ENCODE data around the gene KLF2.
A peak's percentile ranks its signal among the peaks of the same experiment; 100 is the strongest.
"Not testable (repeated sequence)": the region's sequence is repeated elsewhere in the genome, so short reads cannot be mapped to it uniquely, and the experiment has no call there.

Gene KLF2

DNA sequence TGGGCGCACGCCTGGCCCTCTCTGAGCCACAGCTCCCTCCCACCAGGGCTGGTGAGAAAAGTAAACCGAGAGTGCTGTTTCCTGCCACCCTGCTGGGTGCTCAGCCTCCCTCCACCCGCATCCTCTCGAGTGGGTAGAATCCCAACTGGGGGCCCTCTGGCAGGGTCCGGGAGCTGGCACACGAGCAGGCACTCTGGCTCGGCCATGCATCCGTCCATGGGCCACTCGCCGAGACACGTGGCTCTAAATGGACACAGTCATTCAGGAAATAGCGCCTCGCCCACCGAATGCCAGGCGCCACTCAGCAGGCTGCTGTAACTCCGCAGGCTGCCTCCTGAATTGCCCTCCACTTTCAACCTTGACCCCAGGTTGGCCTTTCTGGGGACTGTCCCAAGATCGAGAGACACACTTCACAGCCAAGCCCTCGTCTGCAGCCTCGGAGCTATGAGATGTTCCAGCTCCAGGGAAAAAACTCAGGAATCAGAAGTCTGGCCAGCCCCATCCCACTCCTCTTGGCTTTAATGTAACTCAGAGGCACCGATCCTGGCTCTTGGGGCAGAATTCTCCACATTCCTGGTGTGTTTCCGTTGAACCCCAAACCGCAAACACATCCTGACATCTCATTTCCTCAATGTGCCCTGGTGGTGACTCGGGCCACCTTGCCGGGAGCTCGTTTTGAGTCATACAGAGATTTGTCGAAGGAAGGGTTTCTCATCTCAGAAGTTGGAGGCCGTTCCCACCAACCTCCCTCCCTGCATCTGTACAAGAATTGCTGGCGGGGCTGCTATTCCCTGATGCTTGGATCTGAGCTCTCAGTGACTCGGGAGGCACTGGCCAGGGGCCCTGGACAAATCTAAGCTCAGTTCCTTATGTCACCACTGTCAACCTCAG, 14.1 kb downstream of the KLF2 start:
- DNase-seq, result peak in 1 of 2 experiments; percentile 21

GRCh38 chr19:16339361-16339725, 14.7 kb downstream of the KLF2 start:
- no peak for DNase-seq

- no peak for DNase-seq
These were observed 15.5 kb downstream of the KLF2 start for GRCh38 chr19:16340092-16340491.

- DNase-seq, result no peak
These were observed 16.0 kb downstream of the KLF2 start for GRCh38 chr19:16340654-16341053.

- no peak for DNase-seq
These were observed 17.5 kb downstream of the KLF2 start for GRCh38 chr19:16342002-16342715.

- DNase-seq, result no peak
These were observed 18.5 kb downstream of the KLF2 start for GRCh38 chr19:16343156-16343555.

- DNase-seq, result no peak
These were observed 20.8 kb downstream of the KLF2 start for GRCh38 chr19:16345457-16345856.

- DNase-seq, result not testable (repeated sequence)
These were observed 22.5 kb downstream of the KLF2 start for GRCh38 chr19:16347099-16347498.

DNA sequence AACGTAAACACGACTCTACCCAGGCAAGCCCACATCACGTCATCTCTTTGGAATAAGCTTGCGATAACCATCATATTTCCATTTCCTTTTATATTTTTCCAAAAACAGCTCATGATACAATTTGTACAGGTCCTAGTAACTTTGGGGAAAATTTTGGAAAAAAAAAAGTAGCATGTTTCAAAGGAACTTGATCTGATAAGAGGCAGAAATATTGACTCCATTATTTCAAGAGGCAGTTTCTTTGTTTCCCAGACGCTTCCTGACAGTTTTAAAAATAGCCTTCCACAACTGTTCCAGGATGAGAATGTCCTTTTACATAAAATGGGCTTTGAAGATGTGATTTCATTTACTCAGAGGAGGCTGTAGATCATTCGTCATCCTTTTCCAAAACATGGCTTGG, 23.1 kb downstream of the KLF2 start:
- no peak for DNase-seq

DNA sequence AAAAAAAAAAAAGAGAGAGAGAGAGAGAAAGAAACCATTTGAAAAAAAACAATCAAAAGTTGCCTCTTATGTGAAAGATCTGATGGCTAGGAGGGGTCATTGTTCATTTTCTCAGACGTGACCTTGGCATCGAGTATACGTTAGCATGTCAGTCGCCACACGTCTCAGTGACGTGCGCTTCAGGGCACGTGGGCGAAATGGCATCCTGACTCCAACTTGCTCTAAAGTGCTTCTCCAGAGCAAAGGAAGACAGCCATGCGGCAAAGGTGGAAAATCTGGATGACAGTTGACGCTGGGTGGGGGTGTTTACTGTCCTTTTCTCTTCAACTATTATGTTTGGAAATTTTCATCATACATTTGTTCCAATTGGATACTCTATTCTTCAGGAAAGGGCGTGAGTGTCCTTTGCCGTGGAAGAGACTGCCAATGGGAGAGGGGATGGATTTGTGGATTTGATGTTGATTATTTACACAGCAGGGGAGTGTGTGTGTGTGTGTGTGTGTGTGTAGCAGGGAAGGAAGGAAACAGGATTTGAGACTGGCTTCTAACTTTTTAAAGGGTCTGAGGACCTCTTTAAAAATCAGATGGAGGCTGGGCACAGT, 25.0 kb downstream of the KLF2 start:
- no peak for DNase-seq

DNA sequence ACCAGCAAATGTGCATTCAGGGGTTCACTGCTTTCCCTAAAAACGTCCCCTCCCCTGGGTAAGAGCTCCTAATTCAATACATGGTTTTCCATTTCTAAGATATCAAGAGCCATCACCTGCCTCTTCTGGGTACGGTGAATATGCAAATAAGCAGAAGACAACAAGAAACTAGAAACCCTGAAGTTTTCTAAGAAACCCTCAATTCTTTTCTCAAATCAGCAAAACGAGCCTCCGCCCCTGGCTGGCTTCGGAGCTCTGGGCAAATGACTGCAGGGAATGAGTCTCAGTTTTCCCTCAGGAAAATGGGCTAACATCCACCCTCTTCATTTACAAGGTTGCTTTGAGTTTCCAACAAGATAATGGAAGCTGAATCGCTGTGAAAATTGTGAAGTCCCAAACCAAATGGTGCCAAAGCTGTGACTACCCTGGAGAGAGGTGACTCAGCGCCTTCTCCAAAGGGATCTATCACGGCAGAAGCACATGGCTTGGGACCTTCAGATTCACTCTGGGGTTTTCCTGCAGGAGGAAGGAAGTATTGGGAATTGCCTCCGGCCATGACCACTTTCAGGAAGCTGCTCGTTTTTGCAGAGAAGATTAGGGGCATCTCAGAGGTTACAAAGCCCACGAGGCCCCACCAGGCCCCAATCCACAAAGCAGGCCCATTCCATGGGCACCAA, 26.6 kb downstream of the KLF2 start:
- no peak for DNase-seq

DNA sequence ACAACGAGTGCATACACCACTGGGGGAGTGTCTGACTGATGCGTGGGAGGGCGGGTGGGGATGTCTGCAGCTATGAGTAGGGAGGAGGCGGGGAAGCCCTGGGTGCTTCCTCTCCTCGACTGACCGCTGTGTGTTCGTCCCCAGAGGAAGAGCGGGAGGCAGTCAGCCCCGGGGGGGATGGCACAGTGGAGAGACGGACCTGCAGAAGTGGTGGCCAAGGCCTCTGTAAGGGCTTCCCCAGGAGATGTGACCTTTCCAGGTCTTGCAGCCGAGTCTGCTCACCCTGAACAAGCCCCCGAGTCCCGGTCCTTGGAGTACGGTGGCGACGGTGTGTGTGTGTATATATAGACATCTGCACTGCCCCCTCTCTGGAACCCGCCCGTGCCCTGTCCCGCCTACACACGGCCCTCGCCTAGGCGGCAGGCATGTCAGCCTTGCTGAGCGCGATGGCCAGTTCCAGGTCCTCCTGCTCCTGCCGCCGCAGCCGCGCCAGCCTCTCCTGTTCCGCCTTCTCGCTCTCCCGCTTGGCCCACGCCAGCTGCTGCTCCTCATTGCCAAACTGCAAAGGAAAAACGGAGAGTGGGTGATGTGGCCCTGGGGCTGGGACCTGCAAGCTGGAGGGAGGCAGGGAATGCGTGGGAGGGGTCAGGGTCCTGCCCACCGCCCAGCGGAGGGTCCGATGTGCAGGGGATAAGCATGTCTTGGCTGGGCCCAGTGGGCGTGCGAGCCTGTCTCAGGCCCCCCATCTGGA, 30.8 kb downstream of the KLF2 start:
- no peak for DNase-seq

DNA sequence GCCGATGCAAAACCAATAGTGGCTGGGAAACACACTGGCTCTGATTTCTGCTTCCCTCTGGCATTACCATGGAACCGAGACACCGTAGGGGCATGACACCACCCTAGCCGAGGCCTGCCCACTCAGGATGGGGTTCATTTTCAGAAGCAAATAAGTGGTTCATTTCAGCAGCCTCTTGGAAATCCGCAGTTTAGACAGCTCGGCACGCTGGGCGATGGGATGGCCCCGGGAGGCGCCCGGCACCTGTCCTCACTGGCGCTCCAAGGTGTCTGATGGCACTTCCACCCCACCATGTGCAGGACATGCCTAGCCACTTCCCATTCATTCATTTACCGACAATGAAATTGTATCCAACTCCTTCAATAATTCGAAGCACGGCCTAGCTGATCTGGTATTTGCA, 33.8 kb downstream of the KLF2 start:
- no peak for DNase-seq

DNA sequence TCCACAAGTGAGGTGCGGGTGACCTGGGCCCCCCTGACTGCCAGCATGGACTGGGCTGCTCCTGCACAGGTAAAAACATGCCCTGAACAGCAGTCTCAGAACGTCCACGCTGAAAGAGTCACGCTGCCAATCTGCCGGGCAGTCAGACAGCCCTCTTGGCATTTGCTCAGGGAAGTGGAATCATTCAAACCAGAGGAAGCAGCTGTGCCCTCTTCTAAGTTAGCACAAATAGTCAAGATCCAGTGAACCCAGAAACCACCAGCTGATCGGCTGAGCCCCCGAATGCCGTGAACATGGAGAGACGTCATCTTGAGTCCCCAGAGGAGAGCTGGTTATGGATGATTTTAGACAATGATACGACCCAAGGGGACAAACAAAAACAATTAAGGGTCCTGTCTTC, 34.4 kb downstream of the KLF2 start:
- DNase-seq, result no peak

GRCh38 chr19:16359964-16360363, 35.3 kb downstream of the KLF2 start:
- DNase-seq, result no peak

GRCh38 chr19:16360738-16361137, 36.1 kb downstream of the KLF2 start:
- DNase-seq, result no peak

GRCh38 chr19:16361254-16361653, 36.6 kb downstream of the KLF2 start:
- peak in 1 of 2 experiments; percentile 5 for DNase-seq

DNA sequence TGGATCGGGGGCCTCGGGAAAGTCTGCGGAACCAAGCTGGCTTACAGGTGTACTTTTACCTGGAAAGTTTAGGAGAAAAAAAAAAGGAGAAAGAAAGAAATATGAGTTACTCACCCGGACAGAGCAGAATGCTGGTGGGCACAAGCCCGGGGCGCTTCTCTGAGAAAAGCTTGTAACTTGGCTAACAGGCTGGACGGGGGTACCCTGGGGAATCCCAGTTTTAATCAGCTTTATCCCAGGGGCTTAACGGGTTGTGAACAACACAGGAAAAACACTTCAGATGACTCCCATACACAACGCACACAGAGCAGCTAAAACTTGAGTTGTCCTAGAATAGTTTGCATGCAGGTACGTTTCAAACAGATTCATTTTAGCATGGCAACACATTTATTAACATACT, 37.3 kb downstream of the KLF2 start:
- DNase-seq, result no peak

DNA sequence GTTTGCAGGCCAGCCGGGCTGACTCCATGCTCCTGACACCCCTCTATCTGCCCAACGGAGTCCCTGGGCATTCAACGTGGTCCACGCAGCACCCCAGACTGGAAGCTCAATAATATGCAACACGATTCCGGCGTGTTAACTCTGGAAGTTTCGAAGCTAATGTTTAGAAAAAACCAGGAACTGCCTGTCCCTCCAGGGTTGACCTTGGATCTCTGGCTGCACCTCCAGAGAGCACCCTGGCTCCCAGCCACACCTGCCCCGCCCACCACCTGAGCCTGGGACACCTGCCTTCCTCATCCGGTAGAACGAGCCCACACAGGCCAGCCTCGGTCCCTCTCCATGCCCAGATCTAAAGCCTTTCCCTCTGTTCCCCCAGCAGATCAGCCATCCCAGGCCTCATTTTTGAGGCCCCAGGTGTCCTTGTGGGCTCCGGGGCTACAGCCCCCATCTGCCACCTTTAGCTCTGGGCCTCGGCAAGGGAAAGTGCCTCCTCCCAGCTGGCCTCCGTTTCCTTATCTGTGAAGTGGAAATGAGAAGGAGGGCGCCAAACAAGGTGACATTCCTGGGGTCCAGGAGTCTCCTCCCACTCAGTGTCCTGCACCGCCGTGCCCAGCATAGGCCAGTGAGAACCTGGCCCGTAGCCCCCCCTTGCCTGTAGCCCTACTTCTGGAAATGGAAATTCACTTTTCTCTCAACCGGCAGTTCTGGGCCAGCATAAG, 38.7 kb downstream of the KLF2 start:
- DNase-seq, result no peak

DNA sequence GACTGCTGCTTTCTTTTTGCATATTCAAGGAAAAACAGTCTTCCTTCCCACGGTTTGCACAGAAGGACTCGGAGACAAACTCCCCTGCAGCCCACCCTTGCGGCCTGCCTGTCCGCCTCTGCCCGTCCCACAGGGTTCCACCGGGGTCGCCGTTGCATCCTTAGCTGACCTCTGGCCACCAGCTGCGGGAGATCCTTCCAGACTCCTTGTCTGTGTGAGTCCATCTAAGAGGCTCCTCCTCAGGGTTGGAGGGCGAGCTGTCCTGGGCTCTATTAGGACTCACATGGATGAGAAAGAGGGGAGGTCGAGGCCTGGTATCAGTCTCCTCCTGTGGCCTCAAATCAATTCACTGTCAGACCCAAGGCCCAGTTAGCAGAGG, 39.2 kb downstream of the KLF2 start:
- DNase-seq, result no peak

DNA sequence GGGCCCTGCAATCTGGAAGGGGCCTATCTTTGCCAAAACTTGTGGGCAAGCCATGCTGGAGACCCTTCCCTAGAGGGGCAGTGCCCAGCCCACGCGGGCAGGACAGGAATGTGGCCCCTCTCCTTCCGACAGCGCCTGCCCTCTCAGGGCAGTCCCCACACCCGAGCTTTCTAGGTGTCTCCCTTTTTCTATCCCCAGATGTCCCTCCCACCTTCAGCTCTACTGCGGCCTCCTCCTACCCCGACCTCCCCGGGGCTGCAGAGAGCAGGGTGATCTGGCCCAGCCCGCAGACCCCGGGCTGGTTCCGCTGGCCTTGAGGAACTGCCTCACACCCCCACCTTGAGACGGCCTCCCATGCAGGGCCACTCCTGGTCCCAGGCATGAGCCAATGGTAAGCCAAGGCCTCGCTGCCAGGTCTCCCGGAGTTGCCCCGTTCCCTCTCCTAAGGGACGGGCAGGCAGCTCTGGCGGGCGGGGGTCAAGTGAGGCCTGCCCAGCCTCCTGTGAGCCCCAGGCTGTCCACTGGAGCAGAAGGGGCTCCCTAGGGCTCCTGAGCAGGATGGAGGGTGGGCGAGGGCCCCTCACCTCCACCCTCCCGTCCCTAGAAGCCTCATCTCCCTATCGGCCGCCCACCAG, 39.7 kb downstream of the KLF2 start:
- DNase-seq, result no peak

Data from AML-193 (cell line).